SK-N-SH (cell line): ENCODE data around the gene ITM2B. TPM values are rescaled to one million over a fixed set of nuclear protein-coding genes. Genes with fewer than 3 reads are reported as not detected.

ENCODE experiments used
- CTCF ChIA-PET: fragments of 300-600, 350-600 bp; formaldehyde crosslinking; extraction: SDS; loops from one replicate; lab custom pipeline; 2021; lab: Yijun Ruan, JAX
- POLR2A ChIA-PET: fragments of 350-600 bp; sonication (Branson Sonifier 250); formaldehyde crosslinking; extraction: SDS; loops from one replicate; lab custom pipeline; 2020; ENCODE audit warnings: antibody characterized with exemption, inconsistent platforms; lab: Yijun Ruan, JAX
- DNase-seq: peaks from one replicate; pipeline ENCODE4 v3.0.0; 2012
- H2AFZ ChIP-seq: fragments of 200-600 bp; sonication (generic); 2 replicates; pipeline ENCODE4 v1.8.1; 2016; ENCODE audit warnings: antibody characterized with exemption, mild to moderate bottlenecking, low read depth
- H3F3A ChIP-seq: fragments of 200-600 bp; sonication (generic); replicated peaks from 2 replicates; pipeline ENCODE3; 2016; ENCODE audit warnings: antibody characterized with exemption, mild to moderate bottlenecking; ENCODE audit not compliant: insufficient read depth
- H3K27ac ChIP-seq, 2 experiments: fragments of 200-500 bp in 1 of 2; fragments of 200-600 bp in 1 of 2; sonication (Bioruptor generic) in 1 of 2; sonication (generic), shearing (Covaris generic) in 1 of 2; 2 replicates each; pipeline versions ENCODE4 v1.5.1 to v1.6.1; 2014 to 2016; ENCODE audit warnings: low read depth in 2 of 2, inconsistent platforms in 1 of 2, low read length in 1 of 2, mild to moderate bottlenecking in 1 of 2, mixed read lengths in 1 of 2
- H3K27me3 ChIP-seq: fragments of 200-600 bp; sonication (generic), shearing (Covaris generic); 2 replicates; pipeline ENCODE4 v1.6.1; 2016; ENCODE audit warnings: mixed run types; ENCODE audit not compliant: insufficient read depth
- H3K36me3 ChIP-seq, 2 experiments: fragments of 200-500 bp in 1 of 2; fragments of 200-600 bp in 1 of 2; sonication (Bioruptor generic) in 1 of 2; sonication (generic) in 1 of 2; replicated peaks in 1 of 2; 2 replicates each; pipeline versions ENCODE3 to v1.5.1; 2014 to 2016; ENCODE audit warnings: low read length in 1 of 2, mild to moderate bottlenecking in 1 of 2; ENCODE audit not compliant: insufficient read depth in 2 of 2, control insufficient read depth in 1 of 2
- H3K4me1 ChIP-seq, 2 experiments: fragments of 200-500 bp in 1 of 2; fragments of 200-600 bp in 1 of 2; sonication (Bioruptor generic) in 1 of 2; sonication (generic), shearing (Covaris generic) in 1 of 2; 2 replicates each; pipeline versions ENCODE4 v1.5.1 to v1.6.1; 2014 to 2016; ENCODE audit warnings: low read depth in 1 of 2, low read length in 1 of 2, mixed run types in 1 of 2; ENCODE audit not compliant: insufficient read depth in 2 of 2, control insufficient read depth in 1 of 2
- H3K4me2 ChIP-seq: fragments of 200-600 bp; sonication (generic), shearing (Covaris generic); 2 replicates; pipeline ENCODE4 v1.6.1; 2017; ENCODE audit warnings: mixed run types
- H3K4me3 ChIP-seq, 2 experiments: fragments of 200-500 bp in 1 of 2; fragments of 200-600 bp in 1 of 2; sonication (Bioruptor generic) in 1 of 2; sonication (generic), shearing (Covaris generic) in 1 of 2; 2 replicates each; pipeline versions ENCODE4 v1.5.1 to v1.8.1; 2014 to 2016; ENCODE audit warnings: low read depth in 2 of 2, inconsistent platforms in 1 of 2, low read length in 1 of 2, mild to moderate bottlenecking in 1 of 2, mixed read lengths in 1 of 2, moderate library complexity in 1 of 2
- H3K79me2 ChIP-seq: fragments of 200-600 bp; sonication (generic); 2 replicates; pipeline ENCODE4 v1.8.1; 2017; ENCODE audit warnings: mild to moderate bottlenecking; ENCODE audit not compliant: insufficient read depth
- H3K9ac ChIP-seq: fragments of 200-600 bp; sonication (generic); 2 replicates; pipeline ENCODE4 v1.6.1; 2017; ENCODE audit warnings: mixed run types
- H3K9me2 ChIP-seq: fragments of 200-600 bp; sonication (generic); 2 replicates; pipeline ENCODE4 v1.6.1; 2017; ENCODE audit warnings: mixed run types
- H3K9me3 ChIP-seq: fragments of 200-600 bp; sonication (generic); 2 replicates; pipeline ENCODE4 v1.6.1; 2017; ENCODE audit warnings: mixed run types, mild to moderate bottlenecking, moderate library complexity
- H4K20me1 ChIP-seq: fragments of 200-600 bp; sonication (generic); 2 replicates; pipeline ENCODE4 v1.6.1; 2017; ENCODE audit warnings: mild to moderate bottlenecking, mixed run types; ENCODE audit not compliant: insufficient read depth
- CTCF ChIP-seq: fragments of 200-600 bp; sonication (generic); IDR thresholded peaks from 2 replicates; pipeline ENCODE4 v1.6.1; 2017; ENCODE audit warnings: antibody characterized with exemption, mild to moderate bottlenecking, moderate library complexity
- ELF1 ChIP-seq: IDR thresholded peaks from 2 replicates; pipeline ENCODE4 v1.4.0; 2012
- EZH2phosphoT487 ChIP-seq: fragments of 200-600 bp; sonication (generic); IDR thresholded peaks from 2 replicates; pipeline ENCODE4 v1.6.1; 2017; ENCODE audit warnings: low read depth, mixed run types, mild to moderate bottlenecking, antibody characterized with exemption, moderate library complexity, borderline replicate concordance
- FOXJ3 ChIP-seq: sonication (generic); formaldehyde crosslinking; IDR thresholded peaks from 2 replicates; pipeline ENCODE4 v1.5.1; 2020; ENCODE audit warnings: mild to moderate bottlenecking, missing genetic modification reagents
- GABPA ChIP-seq: IDR thresholded peaks from 2 replicates; pipeline ENCODE4 v1.4.0; 2012; ENCODE audit warnings: low read depth, mild to moderate bottlenecking
- JUND ChIP-seq: IDR thresholded peaks from 2 replicates; pipeline ENCODE4 v1.4.0; 2012
- NFIC ChIP-seq: IDR thresholded peaks from 2 replicates; pipeline ENCODE4 v1.4.0; 2012; ENCODE audit warnings: borderline replicate concordance
- NRF1 ChIP-seq: IDR thresholded peaks from 2 replicates; pipeline ENCODE4 v1.6.1; 2012; ENCODE audit warnings: low read depth, mild to moderate bottlenecking, low read length
- POLR2AphosphoS5 ChIP-seq: IDR thresholded peaks from 2 replicates; pipeline ENCODE4 v1.6.1; 2012; ENCODE audit warnings: low read depth, low read length
- RCOR1 ChIP-seq: fragments of 150-350 bp; IDR thresholded peaks from 2 replicates; pipeline ENCODE4 v1.6.1; 2017; ENCODE audit warnings: antibody characterized with exemption, low read length
- RFX5 ChIP-seq: IDR thresholded peaks from 2 replicates; pipeline ENCODE4 v1.6.1; 2012; ENCODE audit warnings: mild to moderate bottlenecking, improper control_type of control experiment, low read length
- RXRA ChIP-seq: IDR thresholded peaks from 2 replicates; pipeline ENCODE4 v1.4.0; 2012; ENCODE audit warnings: low read depth, mild to moderate bottlenecking, borderline replicate concordance
- SIN3A ChIP-seq: IDR thresholded peaks from 2 replicates; pipeline ENCODE4 v1.6.1; 2012; ENCODE audit warnings: low read depth, mild to moderate bottlenecking, low read length, moderate library complexity, borderline replicate concordance
- SMC3 ChIP-seq: IDR thresholded peaks from 2 replicates; pipeline ENCODE4 v1.6.1; 2012; ENCODE audit warnings: low read depth, low read length, improper control_type of control experiment
- TCF12 ChIP-seq: IDR thresholded peaks from 2 replicates; pipeline ENCODE4 v1.4.0; 2012
- TEAD4 ChIP-seq: IDR thresholded peaks from 2 replicates; pipeline ENCODE4 v1.4.0; 2012; ENCODE audit warnings: mild to moderate bottlenecking, borderline replicate concordance; ENCODE audit not compliant: insufficient read depth
- USF2 ChIP-seq: fragments of 150-350 bp; IDR thresholded peaks from 2 replicates; pipeline ENCODE4 v1.6.1; 2017; ENCODE audit warnings: antibody characterized with exemption, low read length, low read depth, borderline replicate concordance
- YY1 ChIP-seq: IDR thresholded peaks from 2 replicates; pipeline ENCODE4 v1.4.0; 2012; ENCODE audit warnings: low read depth, mild to moderate bottlenecking
- WGBS: methylation state at CpG from one replicate; pipeline ENCODE4 v1.1.6; 2017; ENCODE audit warnings: low lambda C conversion rate; 5-methylcytosine and 5-hydroxymethylcytosine counted together
- polyA plus RNA-seq, 3 experiments: library from polyadenylated mRNA; depleted of rRNA; stranded (reverse); fragments of >200 nt; gene quantifications; 2 replicates each; pipeline ENCODE4 v1.2.3, GENCODE V29; 2012
- TF ChIP-seq, protein P1 (sequence below): IDR thresholded peaks from 2 replicates; pipeline ENCODE4 v1.6.1; 2012; ENCODE audit warnings: mild to moderate bottlenecking, low read depth, low read length, moderate library complexity
- TF ChIP-seq, protein P2 (sequence below): IDR thresholded peaks from 2 replicates; pipeline ENCODE4 v1.4.0; 2012; ENCODE audit warnings: low read depth, borderline replicate concordance

The ITM2B gene
- polyA plus RNA-seq, 1 of the 3 experiments (the other 2 are of a cell fraction): 184 TPM

- no peak overlapping the region for H3K4me3 ChIP-seq
- no peaks in the 10 kb centered on the region for H3K9me3 ChIP-seq
- 95% methylated on average over 2 of the region's 2 CpGs for WGBS
- no peaks in the 10 kb centered on the region; a peak in 1 of 4 replicates for H3K4me1 ChIP-seq
- peaks cover 9% of the 10 kb centered on the region; the same call in 1 of the 2 replicates for H4K20me1 ChIP-seq
- no peak overlapping the region for H2AFZ ChIP-seq
- H3K9me2 ChIP-seq: no peaks in the 10 kb centered on the region
- ChIA-PET POLR2A (no interaction called here), CTCF (no interaction called here)
- H3K27me3 ChIP-seq: no peaks in the 10 kb centered on the region
- no peak overlapping the region for H3K4me2 ChIP-seq
- peaks cover 92% of the 10 kb centered on the region for H3K79me2 ChIP-seq
- H3K9ac ChIP-seq: no peak overlapping the region
- DNase-seq: no peak
- H3F3A ChIP-seq: peaks cover 19% of the 10 kb centered on the region
- TF ChIP-seq, protein P1, sequence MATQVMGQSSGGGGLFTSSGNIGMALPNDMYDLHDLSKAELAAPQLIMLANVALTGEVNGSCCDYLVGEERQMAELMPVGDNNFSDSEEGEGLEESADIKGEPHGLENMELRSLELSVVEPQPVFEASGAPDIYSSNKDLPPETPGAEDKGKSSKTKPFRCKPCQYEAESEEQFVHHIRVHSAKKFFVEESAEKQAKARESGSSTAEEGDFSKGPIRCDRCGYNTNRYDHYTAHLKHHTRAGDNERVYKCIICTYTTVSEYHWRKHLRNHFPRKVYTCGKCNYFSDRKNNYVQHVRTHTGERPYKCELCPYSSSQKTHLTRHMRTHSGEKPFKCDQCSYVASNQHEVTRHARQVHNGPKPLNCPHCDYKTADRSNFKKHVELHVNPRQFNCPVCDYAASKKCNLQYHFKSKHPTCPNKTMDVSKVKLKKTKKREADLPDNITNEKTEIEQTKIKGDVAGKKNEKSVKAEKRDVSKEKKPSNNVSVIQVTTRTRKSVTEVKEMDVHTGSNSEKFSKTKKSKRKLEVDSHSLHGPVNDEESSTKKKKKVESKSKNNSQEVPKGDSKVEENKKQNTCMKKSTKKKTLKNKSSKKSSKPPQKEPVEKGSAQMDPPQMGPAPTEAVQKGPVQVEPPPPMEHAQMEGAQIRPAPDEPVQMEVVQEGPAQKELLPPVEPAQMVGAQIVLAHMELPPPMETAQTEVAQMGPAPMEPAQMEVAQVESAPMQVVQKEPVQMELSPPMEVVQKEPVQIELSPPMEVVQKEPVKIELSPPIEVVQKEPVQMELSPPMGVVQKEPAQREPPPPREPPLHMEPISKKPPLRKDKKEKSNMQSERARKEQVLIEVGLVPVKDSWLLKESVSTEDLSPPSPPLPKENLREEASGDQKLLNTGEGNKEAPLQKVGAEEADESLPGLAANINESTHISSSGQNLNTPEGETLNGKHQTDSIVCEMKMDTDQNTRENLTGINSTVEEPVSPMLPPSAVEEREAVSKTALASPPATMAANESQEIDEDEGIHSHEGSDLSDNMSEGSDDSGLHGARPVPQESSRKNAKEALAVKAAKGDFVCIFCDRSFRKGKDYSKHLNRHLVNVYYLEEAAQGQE: no peak
- TF ChIP-seq RXRA (no peak), NRF1 (no peak), TEAD4 (no peak), CTCF (no peak), SIN3A (no peak), EZH2phosphoT487 (no peak), GABPA (no peak), POLR2AphosphoS5 (no peak), RFX5 (no peak), USF2 (no peak), RCOR1 (no peak), SMC3 (no peak), YY1 (no peak), ELF1 (no peak), FOXJ3 (CRISPR knock-in tag) (no peak), JUND (no peak), TCF12 (no peak), NFIC (no peak)
- TF ChIP-seq, protein P2, sequence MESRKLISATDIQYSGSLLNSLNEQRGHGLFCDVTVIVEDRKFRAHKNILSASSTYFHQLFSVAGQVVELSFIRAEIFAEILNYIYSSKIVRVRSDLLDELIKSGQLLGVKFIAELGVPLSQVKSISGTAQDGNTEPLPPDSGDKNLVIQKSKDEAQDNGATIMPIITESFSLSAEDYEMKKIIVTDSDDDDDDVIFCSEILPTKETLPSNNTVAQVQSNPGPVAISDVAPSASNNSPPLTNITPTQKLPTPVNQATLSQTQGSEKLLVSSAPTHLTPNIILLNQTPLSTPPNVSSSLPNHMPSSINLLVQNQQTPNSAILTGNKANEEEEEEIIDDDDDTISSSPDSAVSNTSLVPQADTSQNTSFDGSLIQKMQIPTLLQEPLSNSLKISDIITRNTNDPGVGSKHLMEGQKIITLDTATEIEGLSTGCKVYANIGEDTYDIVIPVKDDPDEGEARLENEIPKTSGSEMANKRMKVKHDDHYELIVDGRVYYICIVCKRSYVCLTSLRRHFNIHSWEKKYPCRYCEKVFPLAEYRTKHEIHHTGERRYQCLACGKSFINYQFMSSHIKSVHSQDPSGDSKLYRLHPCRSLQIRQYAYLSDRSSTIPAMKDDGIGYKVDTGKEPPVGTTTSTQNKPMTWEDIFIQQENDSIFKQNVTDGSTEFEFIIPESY: no peak
- peaks cover 9 to 26% of the 10 kb centered on the region in 2 experiments for H3K36me3 ChIP-seq
- no peak overlapping the region; a peak in 1 of 4 replicates for H3K27ac ChIP-seq
Measured at GRCh38 chr13:48246102-48246501, 13.1 kb downstream of the ITM2B start.
